ENCODE results near the gene GIPR. TPM values are rescaled to one million over a fixed set of nuclear protein-coding genes. Genes with fewer than 3 reads are reported as not detected.
"Not testable (repeated sequence)": the region's sequence is repeated elsewhere in the genome, so short reads cannot be mapped to it uniquely, and the experiment has no call there.

GIPR gene, protein sequence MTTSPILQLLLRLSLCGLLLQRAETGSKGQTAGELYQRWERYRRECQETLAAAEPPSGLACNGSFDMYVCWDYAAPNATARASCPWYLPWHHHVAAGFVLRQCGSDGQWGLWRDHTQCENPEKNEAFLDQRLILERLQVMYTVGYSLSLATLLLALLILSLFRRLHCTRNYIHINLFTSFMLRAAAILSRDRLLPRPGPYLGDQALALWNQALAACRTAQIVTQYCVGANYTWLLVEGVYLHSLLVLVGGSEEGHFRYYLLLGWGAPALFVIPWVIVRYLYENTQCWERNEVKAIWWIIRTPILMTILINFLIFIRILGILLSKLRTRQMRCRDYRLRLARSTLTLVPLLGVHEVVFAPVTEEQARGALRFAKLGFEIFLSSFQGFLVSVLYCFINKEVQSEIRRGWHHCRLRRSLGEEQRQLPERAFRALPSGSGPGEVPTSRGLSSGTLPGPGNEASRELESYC
- under 0.01 TPM in 2 replicates for total RNA-seq

DNA sequence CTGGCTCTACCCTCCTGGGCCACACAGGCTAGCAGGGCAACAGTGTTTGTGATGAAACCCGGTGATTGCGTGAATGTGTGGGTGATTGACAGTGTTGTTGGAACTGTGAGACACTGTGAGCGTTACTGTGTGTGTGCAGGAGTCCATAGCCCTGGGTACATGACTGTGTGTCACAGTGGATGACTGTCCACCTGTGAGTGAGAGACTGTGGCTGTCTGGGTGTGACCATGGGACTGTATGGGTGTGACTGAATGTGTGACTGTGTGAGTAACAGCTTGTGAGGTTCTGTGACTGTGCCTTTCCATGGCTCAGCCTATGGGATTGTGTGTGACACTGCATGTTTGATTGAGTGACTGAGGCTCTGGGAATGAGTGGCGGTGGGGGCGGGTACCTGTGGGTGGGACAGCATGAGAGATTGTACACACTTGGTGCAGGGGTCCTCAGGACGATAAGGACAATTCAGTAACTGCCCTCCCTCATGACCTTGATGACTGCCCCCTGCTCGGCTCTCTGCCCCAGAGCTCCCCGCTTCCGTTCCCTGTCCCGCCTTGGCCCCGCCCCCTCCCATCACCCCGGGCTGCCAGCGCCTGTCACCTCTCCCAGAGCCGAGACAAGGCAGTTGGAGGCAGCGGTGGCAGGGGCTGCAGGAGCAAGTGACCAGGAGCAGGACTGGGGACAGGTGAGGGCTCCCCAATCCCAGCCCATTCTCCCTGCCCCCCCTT is at the start of gene GIPR:
GIPR (plus strand) TSS at position 602 of the 722 bp plus-strand sequence. CDS start 1,300 bp downstream, outside the sequence.
- DNase-seq (ENCODE audit: low read depth in 2 of 2): no peak

DNA sequence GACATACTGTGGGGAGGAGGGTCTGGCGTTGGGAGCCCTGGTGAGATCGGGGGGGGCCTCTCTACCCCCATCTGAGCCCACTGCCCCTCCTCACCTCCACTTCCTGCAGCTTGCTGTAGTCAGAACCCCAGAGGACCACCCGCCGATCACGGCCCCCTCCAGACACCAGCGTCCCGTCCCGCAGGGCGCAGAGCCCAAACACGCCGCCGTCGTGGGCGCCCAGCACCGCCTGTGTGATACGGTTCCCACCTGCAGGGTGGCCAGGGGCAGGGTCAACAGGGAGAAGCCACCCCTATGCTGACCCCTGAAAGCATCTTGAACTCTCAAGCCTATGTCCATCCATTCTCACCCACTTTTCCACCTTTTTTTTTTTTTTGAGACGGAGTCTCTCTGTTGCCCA is 46.6 kb upstream of the GIPR start:
- no peak for DNase-seq (ENCODE audit: low read depth in 2 of 2)

DNA sequence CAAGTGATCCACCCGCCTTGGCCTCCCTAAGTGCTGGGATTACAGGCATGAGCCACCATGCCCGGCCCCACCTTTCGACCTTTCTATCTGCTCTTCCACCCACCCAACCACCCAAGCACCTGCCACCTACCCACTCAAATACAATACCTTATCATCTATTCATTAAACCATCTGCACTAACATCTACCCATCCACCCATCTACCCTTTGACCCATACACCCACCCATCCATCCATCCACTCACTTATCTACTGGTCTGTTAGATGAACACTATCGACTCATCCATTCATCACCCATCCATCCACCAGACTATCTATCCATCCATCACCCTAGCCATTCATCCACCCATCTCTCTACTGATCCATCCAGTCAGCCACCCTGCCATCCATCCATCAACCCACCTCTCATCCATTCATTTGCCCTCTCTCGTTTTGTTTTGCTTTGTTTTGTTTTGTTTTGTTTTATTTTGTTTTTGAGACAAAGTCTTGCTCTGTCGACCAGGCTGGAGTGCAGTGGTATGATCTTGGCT is 46.0 kb upstream of the GIPR start:
- DNase-seq (ENCODE audit: low read depth in 2 of 2): no peak

DNA sequence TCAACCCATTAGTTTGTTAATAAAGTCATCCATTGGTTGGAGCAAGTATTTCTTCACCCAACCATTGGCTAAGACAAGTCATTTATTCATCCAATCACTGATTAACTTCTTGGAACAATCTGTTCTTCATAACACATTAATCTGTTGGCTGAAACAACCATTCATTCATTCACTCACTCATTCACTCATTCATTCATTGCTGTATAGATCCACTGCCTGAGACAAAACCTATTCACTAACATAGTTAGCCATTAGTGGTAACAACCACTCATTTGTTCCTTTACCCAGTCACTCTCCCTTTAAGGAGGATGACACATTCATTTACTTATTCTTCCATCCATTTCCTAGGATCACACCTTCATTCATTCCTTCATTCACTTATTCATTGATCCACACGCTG is 44.0 kb upstream of the GIPR start:
- no peak for DNase-seq (ENCODE audit: low read depth in 2 of 2)

DNA sequence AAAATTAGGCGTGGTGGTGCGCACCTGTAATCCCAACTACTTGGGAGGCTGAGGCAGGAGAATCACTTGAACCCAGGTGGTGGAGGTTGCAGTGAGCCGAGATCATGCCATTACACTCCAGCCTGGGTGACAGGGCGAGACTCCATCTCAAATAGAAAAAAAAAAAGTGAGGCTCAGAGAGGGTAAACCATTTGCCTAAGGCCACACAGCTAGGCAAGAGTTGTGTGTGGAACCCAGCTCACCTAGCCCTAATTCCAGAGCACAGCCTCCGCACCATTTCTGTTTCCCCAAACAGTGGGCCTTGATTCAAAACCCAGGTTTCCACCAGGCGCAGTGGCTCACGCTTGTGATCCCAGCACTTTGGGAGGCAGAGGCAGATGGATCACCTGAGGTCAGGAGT is 39.8 kb upstream of the GIPR start:
- not testable (repeated sequence) for DNase-seq (ENCODE audit: low read depth in 2 of 2)

DNA sequence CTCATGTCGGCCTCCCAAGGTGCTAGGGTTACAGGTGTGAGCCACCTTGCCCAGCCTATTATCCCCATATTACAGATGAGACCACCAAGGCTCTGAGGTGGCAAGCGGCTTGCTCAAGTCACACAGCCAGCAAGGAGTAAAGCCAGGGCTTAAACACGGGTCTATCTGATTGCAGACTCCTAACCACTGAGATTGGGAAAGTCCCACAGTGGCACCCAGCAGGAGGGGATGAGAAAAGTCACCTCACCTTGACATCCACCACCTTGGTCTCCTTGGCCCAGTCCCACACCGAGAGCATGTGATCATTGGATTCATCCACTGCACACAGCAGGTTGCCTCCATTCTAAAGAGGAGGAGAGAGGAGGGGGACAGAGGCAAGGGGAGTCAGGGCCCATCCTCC is 38.3 kb upstream of the GIPR start:
- no peak for DNase-seq (ENCODE audit: low read depth in 2 of 2)

DNA sequence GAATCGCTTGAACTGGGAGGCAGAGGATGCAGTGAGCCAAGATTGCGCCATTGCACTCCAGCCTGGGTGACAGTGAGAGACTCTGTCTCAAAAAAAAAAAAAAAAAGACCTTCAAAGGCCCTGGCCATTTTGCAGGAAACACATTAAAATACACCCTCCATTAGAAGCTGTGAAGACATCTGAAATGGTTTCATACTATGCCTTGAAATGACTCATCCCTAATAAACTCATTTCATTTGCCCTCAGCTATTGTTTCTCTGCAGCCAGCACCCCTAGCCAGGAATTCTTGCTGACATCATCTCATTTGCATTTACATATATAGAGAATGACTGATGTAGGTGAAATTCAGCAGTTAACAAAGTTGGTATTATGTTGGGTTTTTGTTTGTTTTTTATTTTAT is 37.6 kb upstream of the GIPR start:
- peak; percentile 60 to 91 for DNase-seq (ENCODE audit: low read depth in 2 of 2)

DNA sequence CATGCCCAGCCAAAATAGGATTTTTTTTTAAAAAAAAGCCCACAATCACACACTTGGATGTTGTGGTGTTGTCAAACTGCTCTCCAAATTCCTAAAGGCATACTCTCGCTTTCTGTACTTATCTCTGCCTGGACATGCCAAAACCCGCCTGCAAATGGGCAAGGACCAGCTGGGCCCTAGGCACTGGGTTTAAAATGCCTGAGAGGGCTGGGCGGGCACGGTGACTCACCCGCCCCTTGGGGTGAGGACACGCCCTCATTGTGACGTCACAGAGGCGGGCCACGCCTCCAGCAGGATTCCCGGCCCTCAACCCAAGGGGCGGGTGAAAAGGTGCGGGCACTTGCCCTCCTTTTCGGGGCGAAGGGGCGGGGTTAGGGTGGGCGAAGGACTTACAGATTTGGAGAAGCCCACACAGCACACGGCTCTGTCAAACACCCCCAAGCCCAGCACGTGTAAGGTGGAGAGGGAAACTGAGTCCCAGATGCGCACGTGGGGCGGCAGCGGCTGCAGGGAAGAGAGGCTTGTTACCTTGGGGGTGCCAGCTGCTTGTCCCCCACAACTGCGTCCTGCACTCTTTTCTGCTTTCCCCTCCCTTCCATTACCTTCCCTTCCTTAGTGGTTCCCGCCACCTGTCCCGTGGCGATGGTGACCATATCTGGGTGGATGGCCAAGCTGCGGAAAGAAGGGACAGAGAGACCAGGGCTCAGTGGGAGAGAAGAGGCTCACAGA is 35.4 kb upstream of the GIPR start:
- DNase-seq (ENCODE audit: low read depth in 2 of 2): peak; percentile 80 to 84

DNA sequence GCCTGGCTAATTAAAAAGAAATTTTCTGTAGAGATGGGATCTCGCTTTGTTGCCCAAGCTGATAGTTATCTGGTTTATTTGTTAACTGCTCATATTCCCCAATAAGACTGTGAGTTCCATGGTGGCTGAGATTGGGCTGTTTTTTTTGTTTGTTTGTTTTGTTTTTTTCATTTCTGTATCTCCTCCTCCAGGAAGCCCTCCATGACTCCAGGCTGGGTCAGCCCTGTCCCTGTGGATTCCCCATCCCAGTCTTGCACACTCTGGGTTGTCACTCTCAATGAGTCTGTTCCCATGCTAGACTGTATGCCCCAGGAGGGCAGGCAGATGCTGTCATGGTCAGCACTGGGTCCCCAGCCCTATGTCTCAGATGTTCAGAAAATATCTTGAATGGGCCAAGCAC is 31.7 kb upstream of the GIPR start:
- DNase-seq (ENCODE audit: low read depth in 2 of 2): no peak

DNA sequence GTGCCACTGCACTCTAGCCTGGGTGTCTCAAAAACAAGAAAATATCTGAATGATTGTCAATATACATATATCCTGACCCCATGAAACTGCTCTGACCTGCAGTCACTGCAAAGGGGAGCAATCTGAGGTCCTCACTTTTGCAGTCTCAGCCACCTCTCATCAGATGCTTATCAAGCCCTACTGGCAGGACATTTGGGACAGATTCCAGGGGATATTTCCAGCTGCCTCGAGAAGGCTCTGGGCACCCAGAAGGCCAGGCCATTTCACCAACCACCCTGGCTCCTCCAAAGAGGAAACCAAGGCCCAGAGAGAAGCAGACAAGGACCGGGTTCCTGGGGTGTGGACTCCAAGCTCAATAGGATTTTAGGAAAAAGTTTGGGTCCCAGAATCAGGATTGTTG is 31.1 kb upstream of the GIPR start:
- DNase-seq (ENCODE audit: low read depth in 2 of 2): no peak

DNA sequence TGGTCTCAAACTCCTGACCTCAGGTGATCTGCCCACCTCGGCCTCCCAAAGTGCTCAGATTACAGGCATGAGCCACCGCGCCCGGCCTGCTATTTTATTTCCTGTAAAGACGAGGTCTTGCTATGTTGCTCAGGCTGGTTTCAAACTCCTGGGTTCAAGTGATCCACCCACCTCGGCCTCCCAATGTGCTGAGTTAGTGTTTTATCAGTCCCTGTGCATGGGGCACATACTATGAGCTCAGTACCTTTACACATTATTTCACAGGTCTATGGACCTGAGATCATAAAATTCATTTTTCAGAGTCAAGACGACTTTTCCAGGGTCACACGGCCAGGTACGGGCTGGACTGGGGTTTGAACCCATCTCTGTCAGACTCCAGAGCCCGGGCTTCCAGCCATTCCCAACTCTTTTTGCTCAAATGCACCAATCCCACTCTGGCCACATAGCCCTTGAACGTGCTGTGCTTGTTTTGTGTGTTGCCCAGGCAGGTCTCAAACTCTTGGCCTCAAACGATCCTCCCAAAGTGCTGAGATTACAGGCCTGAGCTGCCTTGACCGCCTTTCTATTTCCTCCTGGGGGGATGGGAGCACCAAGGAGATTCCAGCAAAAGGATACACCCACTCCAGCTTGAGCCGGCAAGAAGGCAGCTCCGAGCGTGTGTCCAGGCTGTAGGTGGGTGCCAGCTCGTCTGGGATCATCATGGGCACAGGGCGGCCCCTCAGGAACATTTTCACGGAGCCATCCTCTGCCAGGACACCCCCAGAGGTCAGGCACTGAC is 29.9 kb upstream of the GIPR start:
- peak in 1 of 2 donors; percentile 43 for DNase-seq (ENCODE audit: low read depth in 2 of 2)

DNA sequence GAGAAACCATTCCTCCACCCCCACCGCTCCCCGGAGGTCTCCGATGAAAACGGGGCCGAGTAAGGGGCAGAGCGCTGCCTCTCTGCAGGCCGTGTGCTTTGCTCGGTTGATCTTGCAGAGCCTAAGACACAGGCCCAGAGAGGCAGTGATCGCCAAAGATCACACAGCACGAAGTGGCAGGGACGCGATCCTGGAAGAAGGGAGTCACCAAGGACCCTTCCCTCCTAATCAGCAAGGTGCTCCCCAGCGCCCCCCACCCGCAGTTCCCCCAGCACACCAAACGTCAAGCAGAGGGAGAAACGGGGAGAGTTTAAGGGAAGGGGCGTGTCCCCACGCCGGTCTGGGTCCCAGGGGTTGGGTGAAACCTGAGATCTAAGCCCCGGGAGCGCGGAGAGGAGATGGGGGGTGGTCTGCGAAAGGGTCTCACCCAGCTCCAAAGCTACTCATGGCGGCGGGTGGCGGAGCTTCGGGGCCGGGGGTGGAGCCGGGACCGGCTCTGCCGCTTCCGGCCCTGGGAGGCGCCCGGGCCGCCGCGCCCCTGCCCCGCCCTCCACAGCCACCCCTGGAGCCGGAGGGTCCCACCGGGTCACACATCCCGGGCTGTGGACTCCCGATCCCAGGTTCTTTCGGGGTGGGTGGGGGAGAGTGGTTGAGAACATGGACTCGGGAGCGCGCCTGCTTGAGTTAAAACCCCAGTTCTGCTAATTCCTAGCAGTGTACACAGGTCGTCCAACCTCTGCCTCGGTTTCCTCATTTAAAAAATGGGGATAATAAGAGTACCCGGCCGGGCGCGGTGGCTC is 28.9 kb upstream of the GIPR start, which contains the start of gene EML2:
EML2 (minus strand) TSS at position 468 of the 800 bp plus-strand sequence; CDS start at position 447, 21 bp downstream.
- peak; percentile 25 to 32 for DNase-seq (ENCODE audit: low read depth in 2 of 2)

DNA sequence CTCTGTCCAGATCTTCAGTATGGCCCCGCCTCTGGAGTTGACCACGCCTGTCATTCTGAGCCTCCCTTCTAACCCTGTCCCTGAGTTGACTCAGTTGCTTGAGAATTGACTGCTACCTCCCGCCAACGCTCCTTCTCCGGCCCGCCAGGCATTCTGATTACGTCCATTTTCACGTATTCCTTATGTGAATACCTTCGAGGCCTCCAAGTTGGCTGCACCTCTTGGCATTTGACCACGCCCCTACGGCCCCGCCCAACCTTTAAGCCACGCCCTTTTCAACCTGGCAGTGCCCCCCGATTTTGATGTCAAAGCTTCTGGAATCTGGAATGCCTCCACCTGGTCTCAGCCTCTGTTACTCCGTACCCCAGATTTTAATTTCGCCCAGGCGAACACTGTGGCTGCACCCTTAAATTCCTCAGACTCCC is 27.2 kb upstream of the GIPR start:
- no peak for DNase-seq (ENCODE audit: low read depth in 2 of 2)

DNA sequence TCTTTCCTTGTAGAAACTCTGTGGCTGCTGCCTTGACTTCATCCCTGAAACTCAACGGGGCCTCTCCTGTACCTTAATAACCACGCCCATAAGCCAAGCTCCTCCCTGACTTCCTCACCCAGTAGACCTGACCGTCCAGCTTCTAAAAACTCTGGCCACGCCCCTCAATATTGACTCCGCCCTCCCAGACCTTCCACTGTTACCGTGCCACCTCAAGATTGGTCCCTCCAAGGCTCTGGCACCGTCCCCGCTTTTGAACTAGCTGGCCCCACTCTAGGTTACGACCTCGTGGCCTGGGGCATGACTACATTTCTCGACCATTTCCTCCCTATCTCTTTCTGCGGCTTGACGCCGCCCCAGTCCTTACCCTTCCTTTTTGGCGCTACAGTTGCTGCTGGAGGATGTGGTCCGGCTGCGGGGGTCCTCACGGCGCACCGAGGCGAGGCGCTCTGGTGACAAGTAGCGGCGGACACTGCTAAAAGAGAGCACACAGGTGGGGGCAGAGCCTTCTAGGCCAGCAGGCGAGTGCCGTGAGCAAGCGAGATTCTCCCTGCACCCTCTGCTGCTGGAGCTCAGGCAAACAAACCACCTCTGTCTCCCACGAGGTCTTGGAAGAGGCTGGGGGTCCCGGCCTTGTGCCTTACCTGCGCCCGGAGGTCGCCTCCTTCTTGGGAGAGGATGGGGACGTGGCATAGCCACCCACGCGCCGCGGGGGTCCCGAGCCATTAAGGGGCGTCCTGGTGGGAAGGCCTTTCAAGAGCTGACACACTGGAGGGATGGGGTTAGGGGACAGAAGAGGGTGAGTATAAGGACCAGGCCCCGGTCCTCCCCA is 26.5 kb upstream of the GIPR start:
- DNase-seq (ENCODE audit: low read depth in 2 of 2): peak; percentile 50 to 59

DNA sequence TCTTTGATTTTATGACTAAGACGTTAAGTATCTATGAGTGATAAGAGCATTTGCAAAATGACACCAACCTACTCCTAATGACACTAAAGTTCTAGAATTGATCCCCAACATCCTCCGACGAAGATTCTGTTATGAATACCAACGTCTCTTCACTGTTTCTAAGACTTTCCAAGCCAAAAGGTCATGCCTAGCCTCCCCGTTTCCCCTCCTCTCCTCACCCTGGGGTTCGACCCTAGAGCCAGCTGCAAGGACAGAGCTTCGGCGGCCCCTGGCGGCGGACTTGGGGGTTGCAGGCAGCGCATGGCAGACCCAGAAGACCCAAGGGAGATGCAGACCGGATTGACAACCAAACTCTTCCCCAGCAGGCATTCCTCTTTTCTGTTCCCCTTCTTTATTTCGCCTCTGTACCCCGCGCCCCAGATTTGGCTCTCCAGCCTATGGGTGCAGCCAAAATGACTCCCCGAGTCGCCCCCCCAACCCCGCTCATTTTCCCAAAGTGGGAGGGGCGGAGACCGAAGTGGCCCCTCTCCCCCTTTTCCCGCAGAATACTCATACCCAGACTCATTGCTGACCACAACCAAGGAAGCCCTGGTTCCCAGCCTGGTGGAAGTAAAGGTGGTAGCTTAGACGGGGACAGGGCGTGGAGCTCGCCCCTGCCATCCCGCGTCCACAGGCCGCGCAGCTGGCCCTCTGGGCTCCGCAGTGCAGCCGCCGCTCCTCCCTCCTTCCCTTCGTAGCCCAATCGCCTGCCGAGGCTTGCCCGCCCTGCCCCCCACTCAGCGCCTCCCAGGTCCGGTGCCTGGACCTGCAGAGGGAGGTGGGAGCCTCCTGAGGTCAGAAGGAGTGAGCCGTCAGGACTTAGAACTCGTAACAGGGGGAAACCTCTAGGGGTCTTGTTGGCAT is 24.7 kb upstream of the GIPR start:
- DNase-seq (ENCODE audit: low read depth in 2 of 2): peak; percentile 82 to 84

DNA sequence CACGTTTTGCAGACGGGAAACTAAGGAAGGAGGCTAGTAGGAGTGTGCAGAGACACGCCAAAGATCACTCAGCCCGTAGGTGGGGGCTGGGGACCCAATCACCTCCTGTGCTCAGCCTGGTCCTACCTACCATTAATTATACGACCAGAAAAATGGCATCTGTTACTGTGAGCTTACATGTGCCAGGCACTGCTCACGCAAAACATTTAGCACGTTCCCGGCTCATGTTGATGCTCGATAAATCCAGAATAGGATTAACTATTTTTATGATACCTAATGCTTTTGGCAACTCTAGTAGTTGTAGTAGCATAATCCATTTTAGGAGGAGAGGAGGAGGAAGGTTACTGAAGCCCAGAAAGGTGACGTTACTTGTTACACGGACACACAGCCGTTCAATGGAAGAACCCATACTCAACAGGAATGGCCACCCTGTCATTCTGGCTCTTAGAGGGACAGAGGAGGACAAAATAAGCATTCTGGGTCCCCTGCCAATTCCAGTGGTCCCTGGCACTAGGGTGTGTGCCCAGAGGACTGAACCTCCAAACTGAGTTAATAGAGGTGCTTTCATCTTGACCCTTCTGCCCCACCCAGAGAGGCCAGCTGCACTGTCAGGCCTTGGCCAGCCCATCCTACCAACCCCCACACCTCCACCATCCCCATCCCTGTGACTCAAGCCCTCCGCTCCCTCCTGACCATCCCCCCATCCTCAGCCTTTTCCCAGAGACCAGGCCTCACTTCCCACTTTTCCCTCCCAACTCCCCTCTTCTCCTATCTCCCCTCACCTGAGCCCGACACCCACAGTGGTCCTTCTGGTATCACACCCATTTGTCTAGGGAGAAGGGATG is 23.9 kb upstream of the GIPR start:
- DNase-seq (ENCODE audit: low read depth in 2 of 2): no peak

DNA sequence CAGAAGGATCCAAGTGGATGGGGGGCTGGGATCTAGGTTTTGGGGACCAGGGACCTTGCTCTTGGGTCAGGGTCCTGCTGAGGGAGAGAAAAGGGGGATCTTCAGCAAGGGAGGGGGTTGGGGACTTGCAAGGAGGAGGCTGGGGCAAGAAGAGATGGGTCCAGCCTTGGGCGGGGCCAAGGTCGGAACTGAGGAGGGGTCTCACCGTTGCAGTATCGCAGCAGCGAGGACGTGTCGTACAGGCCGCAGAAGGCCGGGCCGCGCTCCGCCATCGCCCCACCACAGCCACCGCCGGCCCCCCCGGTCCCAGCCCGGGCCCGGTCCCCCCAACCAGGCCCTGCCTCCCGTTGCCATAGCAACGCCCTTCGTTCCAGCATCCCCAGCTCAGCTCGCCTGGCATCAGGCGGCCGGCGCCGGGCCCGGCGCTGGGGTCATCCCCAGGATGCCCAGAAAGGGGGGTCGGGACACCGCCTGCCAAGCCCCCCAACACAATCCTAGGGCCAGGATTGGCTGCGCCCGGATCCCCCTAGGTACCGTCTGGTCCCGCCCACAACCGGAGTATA is 22.9 kb upstream of the GIPR start:
- no peak for DNase-seq (ENCODE audit: low read depth in 2 of 2)
